GM19239 (cell line): ENCODE results near the gene FGF11.
"Not testable (repeated sequence)": the region's sequence is repeated elsewhere in the genome, so short reads cannot be mapped to it uniquely, and the experiment has no call there.

Experiments used
- DNase-seq: peaks from one replicate; pipeline ENCODE4 v3.0.0; 2011; ENCODE audit warnings: low spot score; ENCODE audit not compliant: insufficient read length
- FAIRE-seq: peaks from 2 replicates; lab custom pipeline; 2011; peaks lifted over from hg19 to GRCh38; lab: Jason Lieb, UNC

Gene FGF11

GRCh38 chr17:7444682-7445618 lies 5.6 kb downstream of the FGF11 start, which contains the start of gene CHRNB1:
CHRNB1 (plus strand) TSS chr17:7445061; CDS start chr17:7445128, 67 bp downstream.
- peak; percentile 69 for FAIRE-seq
- DNase-seq, result peak; percentile 66

GRCh38 chr17:7445619-7445968 lies 6.3 kb downstream of the FGF11 start:
- DNase-seq, result no peak
- FAIRE-seq, result peak; percentile 40

GRCh38 chr17:7448461-7448860 lies 9.1 kb downstream of the FGF11 start:
- FAIRE-seq (no peak), DNase-seq (no peak)

GRCh38 chr17:7459961-7460545 lies 20.7 kb downstream of the FGF11 start:
- no peak for FAIRE-seq
- DNase-seq, result no peak

- FAIRE-seq (no peak), DNase-seq (no peak)
Observed at GRCh38 chr17:7460850-7461660, 21.7 kb downstream of the FGF11 start.

- FAIRE-seq (no peak), DNase-seq (no peak)
Observed at GRCh38 chr17:7462474-7463371, 23.4 kb downstream of the FGF11 start.

- no peak for DNase-seq
- FAIRE-seq, result no peak
Observed at GRCh38 chr17:7463372-7463846, 24.1 kb downstream of the FGF11 start.

GRCh38 chr17:7464081-7464480 lies 24.8 kb downstream of the FGF11 start:
- FAIRE-seq, result no peak
- no peak for DNase-seq

GRCh38 chr17:7465597-7466275 lies 26.4 kb downstream of the FGF11 start:
- FAIRE-seq (no peak), DNase-seq (no peak)

- no peak for FAIRE-seq
- no peak for DNase-seq
Observed at GRCh38 chr17:7466318-7466638, 27.0 kb downstream of the FGF11 start.

GRCh38 chr17:7466639-7467341 lies 27.5 kb downstream of the FGF11 start:
- DNase-seq (no peak), FAIRE-seq (no peak)

- DNase-seq (no peak), FAIRE-seq (no peak)
Observed at GRCh38 chr17:7467498-7467897, 28.2 kb downstream of the FGF11 start.

GRCh38 chr17:7468290-7468689 lies 29.0 kb downstream of the FGF11 start:
- FAIRE-seq (no peak), DNase-seq (no peak)

GRCh38 chr17:7468804-7469389 lies 29.6 kb downstream of the FGF11 start:
- FAIRE-seq, result no peak

GRCh38 chr17:7469843-7470242 lies 30.5 kb downstream of the FGF11 start:
- not testable (repeated sequence) for FAIRE-seq, DNase-seq

More at GRCh38 chr17:7468804-7469389, 29.6 kb downstream of the FGF11 start:
- no peak for DNase-seq

GRCh38 chr17:7470457-7470973 lies 31.2 kb downstream of the FGF11 start:
- DNase-seq, FAIRE-seq: not testable (repeated sequence)

GRCh38 chr17:7471729-7472128 lies 32.4 kb downstream of the FGF11 start:
- DNase-seq (no peak), FAIRE-seq (no peak)

- not testable (repeated sequence) for FAIRE-seq, DNase-seq
Observed at GRCh38 chr17:7474767-7475166, 35.5 kb downstream of the FGF11 start.
